ENCODE data around the gene ZDHHC18.
"Not testable (repeated sequence)": the region's sequence is repeated elsewhere in the genome, so short reads cannot be mapped to it uniquely, and the experiment has no call there.

- not testable (repeated sequence) for TF ChIP-seq POLR2A (IDR thresholded peaks at IDR 0.05; ENCODE audit: low read depth, low read length); TAF1 (IDR thresholded peaks at IDR 0.05; ENCODE audit: borderline replicate concordance, low read depth, low read length)
These were observed 21.3 kb downstream of the ZDHHC18 start for GRCh38 chr1:26847826-26848225.
